ENCODE results near the gene EMC9.

Gene EMC9, protein sequence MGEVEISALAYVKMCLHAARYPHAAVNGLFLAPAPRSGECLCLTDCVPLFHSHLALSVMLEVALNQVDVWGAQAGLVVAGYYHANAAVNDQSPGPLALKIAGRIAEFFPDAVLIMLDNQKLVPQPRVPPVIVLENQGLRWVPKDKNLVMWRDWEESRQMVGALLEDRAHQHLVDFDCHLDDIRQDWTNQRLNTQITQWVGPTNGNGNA

DNA sequence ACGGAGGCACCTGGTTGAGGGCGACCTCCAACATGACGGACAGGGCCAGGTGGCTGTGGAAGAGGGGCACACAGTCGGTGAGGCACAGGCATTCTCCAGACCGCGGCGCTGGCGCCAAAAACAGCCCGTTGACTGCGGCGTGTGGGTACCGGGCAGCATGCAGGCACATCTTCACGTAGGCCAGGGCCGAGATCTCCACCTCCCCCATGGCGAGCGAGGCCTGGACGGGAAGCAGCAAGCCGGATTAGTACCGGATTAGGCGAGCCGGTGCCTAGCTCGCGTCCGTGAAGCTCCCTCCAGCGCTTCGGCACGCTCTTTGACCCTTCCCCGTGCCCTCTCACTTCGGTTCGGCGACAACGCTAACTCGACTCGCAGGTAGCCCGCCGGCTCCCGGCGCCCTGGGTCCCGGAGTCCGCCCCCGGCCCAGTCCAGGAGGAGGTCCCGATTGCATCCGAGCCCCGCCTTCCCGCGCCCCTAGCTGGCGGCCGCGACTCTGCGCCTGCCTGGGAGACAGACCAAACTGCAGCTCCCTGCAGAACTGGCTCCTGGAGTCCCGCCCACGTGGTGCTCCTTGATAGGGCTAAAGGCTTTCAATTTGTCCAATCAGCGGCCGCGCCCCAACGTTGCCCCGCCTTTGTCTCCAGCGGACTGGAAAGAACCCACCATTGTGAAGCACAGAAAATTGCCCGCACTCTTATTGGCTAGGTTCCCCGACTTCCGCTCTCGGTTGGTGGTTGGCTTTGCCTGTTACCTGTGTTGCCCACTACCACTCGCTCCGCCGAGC lies at the start of gene EMC9:
Gene EMC9, minus strand, starts transcription at position 495 of the 784 bp plus-strand sequence. Its CDS starts 287 bp downstream, at position 208.
- FAIRE-seq, result no peak

DNA sequence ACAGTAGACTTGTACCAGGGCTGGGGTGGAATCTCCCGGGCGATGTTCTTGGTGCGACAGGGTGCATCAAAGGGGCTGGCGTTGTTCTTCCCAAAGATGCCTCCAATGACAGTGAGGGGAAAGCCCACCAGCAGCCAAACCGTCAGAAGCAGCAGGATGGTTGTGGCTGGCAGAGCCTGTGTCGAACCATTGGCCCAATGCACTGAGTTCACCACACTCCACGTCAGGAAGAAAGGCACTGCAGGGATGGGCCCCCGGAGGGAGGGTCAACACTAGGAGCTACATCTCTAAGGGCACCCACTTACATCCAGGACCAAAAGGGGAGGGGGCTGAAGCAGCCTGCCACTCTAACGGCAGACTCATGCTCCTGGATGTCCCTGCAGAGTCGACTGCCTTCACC lies 49.0 kb upstream of the EMC9 start:
- no peak for FAIRE-seq

DNA sequence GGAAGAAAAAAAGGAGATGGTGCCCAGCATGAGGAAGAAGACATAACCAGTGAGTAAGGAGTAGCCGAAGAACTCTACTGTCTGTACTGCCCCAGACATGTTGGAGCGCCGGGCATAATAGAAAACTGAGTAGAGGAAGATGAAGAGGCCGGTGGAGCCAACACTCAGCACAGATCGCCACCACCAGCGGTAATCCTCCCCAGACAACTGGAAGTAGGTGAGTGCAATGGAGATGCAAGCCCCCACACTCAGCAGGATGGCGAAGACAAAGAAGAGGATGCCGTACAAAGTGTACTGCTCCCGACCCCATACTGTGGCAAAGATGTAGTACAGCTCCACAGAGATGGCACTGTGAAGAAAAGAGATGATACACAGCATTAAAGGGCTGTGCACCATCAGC lies 48.1 kb upstream of the EMC9 start:
- FAIRE-seq, result no peak

DNA sequence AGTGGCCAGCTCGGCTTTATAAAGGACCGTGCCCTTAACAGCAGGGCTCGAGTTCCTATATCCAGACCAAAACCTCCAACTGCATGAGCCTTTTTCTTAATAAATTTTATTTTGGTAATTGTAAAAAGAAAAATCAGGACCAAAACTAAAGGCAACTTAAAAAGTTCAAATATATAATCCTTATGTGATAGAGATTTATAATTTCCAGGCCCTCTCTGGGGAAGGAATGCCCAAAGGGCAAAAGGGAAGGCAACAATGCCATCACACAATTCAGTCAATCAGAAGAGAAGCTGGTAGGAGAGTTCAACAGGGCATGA lies 47.6 kb upstream of the EMC9 start:
- FAIRE-seq, result no peak

DNA sequence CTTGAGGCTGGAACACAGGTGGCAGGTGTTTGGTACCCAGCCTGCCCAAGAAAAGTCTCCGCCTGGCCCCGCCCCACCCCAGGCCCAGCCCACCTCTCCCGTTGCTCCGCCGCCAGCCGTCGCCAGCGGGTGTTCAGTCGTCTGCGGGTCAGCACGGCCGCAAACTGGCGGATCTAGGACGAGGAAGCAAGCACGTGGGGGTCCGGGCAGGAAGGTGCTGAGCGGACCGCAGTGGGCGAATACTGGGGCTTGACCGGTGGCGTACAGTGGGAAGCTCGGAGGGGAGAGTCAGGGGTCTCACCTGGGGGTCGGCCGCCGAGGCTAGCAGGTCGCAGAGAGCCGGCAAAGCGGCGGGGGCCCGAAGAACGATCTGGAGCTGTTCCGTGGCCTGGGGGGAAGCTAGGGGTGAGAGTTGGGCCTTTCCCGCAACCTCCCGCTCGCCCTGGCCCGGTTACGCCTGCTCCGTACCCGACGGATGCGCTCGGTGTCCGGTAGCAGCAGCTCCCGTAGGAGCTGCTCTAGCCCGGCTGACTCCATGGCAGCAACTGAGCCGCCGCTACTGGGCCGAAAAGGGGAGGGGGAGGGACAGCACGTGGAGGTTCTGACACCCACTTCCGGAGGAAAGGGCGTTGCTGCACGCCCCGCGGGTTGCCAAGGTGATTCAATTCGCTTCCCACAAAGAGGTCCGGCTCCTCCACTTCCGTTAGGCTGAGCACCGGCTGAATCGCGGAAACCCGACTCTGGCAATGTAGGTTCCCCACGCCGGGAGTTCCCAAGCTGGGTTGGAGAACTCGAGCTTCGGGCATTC lies 47.1 kb upstream of the EMC9 start, which contains the start of gene IPO4:
Gene IPO4, minus strand, starts transcription at position 566 of the 808 bp plus-strand sequence. Its CDS starts 29 bp downstream, at position 537.
- no peak for FAIRE-seq

DNA sequence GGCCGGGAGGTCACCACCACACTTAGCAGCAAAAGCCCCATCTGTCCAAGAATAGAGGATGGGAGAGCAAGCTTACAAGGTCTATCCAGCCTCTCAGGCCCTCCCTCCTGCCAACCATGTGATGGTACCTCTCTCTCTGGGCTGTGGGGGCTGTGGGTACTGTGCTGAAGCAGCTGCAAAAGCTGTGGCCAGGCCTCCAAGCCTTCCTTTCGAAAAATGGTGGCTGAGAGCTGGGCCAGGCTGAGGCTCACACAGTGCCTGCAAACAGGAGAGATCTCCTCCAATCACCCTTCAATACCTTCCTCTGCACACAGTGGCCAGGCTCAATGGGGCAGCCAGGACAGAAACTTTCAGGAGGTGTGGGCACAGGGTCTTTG lies 46.1 kb upstream of the EMC9 start:
- FAIRE-seq, result no peak

DNA sequence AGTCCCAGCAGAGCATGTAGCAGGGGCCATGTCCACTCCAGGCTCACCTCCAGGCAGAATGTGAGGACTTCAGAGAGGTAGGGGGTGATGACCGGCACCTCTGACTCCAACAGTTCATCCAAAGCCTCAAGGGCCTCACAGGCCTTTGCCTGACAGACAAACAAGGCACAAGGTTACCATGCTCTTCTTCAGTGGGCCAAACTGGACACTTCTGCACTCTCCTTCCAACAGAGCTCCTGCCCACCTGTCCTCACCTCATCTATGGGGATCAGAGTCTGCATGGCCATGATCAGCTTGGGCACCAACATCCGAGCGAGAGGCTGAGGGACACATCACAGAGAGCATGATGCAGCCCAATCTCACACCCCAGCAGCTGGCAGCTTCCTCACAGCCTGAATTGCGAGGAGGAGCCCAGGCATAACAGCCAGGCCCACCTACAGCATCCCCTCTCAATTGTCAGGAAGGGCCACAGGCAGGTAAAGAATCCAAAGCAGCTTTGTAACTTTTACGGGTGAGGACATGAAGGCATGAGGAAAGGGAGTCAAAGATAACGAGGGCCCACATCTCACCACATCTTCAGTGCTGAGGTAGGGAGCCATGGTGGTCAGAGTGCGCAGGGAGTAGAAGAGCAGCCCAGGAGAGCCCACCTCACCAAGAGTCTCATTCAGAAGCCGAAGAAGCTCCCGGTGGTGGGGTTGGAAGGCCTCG lies 45.6 kb upstream of the EMC9 start:
- no peak for FAIRE-seq

DNA sequence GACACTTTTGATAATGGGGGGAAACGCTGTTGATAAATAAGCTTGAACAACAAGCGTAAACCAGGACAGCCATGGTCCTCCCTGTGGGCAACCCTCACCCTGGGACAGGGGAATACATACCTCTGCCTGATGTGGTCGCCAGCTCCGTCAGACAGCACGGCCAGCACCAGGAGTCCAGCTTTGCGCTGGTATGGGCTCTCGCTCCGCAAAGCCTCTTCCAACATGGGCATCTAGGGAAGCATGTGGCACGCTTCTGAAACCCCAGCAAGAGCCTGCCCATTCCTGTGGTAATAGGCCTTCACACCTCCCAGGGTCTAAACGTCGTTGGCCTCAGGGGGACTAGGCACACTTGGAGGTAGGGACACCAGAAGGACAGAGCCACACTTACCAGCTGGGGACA lies 44.4 kb upstream of the EMC9 start:
- no peak for FAIRE-seq

DNA sequence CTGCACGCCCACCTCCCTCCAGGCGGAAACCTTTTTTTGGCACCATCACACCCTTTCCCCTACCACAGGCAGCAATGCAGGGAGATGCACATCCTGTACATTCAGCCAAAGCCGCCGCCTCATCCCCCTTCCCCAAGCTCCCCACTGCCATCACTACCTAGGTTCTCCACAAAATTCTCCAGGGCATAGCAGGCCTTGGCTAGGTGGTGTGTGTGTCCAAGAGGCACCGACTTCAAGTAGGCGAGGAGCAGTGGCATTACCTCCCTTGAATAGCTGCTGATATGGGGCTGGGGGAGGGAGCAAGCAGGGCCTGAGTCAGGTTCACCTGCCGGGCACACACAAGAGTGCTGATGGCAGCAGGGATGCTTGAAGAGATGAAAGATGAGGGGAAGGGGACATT lies 43.6 kb upstream of the EMC9 start:
- FAIRE-seq, result no peak

DNA sequence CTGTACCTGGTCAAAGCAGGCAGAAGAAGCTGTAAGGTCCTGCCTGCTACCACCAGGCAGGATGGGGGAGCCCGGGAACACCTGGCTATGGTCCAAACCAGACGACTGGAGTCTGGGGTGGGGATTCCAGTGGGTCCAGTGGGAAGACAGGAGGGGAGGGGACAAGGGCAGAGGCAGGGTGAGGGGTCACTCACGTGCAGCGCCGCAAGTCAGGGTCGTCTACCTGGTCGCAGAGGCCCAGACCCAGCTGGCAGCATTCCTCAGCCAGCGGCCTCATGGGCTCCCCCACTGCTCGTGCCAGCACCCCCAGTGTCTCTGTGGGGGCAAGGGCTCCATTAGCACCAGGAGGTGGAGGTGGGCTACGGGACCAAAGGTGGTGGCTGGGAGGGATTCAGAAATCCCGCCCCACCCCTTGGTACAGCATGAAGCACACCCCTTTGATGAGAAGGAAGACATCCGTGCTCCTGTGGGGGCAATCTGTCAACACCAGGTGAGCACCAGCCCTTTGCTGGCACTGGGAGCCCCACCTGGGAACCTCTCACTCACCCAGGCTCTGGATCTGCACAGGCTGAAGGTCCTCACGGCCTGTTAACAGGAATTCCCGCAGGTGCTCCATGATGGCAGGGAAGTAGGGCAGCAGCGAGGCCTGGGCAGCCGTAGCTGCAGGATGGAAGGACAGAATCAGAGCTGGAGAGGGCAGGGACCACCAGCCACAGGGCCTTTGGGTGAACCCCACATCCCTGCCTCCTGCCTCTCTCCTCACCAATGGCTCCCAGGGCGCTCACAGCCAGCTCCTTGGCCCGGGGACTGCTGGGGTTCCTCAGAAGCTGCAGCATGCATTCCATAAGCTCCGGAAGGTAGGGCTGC lies 42.9 kb upstream of the EMC9 start:
- FAIRE-seq, result no peak

DNA sequence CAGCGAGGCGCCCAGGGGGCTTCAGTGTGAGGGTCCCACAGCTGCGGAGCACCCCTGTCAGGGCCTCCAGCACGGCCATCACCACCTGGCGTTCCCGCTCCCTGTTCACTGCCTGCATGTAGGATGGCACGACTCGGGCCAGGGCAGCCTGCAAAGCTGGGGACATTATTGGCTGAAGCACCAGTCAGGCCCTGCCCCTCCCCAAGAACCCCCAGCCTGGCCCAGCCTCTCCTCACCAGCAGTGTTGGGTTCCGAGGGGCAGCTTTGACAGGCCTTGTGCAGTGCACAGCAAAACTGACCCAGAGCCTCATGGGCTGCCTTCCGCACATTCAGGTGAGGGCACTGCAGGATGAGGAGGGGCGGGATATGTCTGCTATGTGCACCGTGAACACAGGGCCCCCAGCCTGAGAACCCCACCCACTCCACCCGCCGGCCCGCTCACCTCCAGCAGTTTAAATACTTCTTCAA lies 41.7 kb upstream of the EMC9 start:
- FAIRE-seq, result no peak

DNA sequence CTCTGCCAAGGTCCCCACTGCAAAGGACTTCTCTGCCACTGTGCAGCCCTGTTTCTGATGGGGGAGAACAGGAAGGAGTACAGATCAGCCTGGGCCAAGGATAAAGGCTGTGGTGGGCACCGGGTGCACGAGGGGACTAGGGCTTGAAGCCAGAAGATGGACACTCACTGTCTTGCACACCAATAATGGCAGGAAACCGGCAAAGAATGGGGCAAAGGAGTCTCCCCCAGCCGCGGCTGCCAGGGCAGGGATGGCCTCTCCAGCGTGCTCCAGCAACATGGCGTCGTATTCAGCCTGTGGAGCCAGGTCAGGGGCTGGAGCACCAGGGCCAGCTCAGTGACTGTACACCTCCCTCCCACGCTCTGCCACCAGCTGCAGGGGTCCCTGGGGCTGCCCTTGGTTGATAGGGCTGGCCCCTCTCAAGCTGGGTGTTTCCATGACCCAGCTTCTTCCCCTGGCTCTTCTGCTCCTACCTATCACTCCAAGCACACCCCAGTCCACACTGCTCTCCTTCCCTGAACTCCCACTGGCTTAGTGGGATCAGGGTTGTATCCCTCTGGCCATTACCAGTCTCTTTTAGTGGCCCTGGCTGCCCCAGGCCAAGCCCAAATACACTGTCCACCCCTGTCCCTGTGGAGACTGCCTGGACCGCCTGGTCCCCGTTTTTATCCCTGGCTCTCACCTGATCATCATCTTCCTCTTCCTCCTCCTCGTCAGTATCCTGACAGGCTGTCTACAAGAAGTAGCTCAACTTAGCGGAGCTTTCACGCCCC lies 40.9 kb upstream of the EMC9 start:
- FAIRE-seq, result no peak

DNA sequence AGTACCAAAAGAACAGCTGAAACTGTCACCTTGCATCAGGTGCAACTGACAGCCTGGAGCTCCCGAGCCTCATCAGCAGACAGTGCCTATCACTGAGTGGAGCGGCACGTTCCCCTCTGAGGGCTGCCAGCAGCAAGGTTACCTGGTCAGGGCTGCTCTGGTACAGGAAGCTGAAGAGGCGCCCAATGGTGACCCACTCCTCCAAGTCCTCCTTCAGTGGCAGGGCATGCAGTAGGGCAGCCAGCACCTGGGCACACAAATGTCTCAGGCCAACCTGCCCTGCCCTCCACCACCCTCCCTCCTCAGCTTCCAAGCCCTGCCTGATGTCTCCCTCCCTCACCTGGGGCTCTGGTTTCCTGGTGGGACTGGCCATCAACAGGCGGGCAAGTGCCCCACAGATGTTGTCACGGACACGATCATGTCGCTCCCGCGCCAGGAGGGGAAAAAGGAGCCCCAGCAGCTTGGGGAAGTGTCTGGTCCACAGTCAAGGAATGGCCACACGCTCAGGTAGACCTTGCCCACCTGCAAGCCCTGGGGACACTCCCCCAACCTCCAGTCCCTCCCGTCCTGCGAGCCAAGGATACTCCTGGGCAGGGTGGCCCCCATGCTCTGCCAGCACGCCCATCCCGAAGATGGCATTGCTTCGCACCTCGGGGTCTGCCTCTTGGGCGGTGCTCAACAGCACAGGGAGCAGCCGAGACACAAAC lies 40.1 kb upstream of the EMC9 start:
- FAIRE-seq, result no peak

DNA sequence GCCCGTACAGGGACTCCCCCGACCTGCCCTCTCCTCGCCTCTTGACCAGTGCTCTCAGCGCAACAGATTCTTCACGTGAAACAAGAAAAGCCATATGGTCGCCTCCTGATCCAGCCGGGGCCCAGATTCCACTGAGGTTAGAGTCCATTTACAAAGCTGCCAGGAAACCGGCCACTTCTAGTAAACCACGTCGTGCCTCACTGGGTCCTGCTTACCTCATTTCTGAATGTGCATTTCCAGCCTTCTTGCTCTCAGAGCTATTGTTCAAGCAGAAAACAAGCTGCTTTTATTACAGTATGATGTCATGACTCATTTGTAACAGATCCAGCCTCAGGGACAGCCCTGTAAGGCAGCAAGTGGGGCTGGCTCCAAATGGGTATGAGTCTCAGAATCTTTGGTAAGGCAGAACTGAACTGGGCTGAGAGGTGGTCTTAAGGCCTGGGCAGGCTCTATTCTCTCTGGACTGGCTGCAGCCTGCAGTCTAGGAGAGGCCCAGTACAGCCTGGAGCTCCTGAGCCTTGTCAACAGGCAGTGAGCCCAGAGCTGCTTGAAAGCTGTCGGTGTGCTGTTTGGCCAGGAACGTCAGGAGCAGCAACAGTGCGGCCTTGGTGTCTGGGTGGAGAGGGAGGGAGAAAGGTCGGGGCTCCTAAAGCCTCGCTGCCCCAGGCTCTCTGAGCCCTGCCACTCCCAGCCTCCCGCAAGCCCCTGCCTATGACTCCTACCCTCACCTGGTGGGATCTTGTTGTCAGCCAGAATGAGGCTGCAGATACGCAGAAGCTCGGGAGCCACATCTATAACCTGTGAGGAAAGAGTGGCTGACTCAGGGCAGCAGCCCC lies 38.8 kb upstream of the EMC9 start:
- no peak for FAIRE-seq

DNA sequence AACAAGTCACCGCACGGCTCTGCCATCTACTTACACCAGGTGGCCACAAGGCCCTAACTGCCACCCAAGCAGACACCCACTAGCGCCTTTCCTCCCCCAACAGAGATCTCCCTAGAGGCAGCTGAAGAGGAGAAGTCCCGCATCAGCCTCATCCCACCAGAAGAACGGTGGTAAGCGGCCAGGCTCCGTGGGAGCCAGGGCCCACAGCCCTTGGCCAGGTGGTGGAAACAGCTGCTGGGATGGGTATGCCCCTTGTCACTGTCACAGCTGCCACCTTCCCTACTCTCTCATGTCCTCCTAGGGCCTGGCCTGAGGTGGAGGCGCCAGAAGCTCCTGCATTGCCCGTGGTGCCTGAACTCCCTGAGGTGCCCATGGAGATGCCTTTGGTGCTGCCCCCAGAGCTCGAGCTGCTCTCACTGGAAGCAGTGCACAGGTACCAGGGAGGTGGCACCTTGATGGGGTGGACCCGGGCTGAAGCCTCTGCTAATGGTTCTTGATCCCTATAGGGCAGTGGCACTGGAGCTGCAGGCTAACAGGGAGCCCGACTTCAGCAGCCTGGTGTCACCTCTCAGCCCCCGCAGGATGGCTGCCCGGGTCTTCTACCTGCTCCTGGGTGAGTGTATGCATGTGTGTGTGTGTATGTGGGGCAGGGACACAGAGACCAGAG lies 38.0 kb upstream of the EMC9 start:
- no peak for FAIRE-seq

DNA sequence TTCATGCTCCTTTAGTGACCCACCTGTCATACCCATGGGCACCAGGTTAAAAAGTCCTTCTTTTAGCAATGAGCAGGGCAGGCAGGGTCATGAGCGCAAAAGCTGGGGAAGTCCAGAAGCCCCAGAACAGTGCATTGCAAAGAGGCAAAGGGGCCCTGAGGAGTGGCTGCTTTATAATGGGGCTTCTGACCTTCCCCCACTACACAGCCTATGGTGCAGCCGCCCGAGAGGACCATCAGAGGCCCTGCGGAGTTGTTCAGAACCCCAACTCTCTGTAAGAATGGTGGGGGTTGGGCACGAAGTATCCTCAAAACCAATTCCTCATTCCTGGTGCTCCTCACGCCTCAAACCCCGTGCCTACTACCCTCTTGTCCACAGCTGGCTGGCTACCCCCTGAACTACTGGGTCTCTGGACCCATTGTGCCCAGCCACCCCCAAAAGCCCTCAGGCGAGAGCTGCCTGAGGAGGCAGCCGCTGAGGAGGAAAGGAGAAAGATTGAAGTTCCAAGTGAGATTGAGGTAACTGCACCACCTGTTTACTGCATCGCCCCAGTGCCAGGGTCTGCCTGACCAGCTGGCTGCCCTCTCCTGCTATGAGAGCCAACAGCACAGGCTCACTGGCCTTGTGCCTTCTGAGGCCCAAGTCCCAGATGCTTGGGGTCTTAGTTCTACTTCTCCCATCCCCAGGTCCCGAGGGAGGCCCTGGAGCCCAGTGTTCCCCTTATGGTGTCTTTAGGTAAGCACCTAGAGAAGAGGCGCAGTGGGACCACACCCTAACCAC lies 37.2 kb upstream of the EMC9 start:
- FAIRE-seq, result no peak

DNA sequence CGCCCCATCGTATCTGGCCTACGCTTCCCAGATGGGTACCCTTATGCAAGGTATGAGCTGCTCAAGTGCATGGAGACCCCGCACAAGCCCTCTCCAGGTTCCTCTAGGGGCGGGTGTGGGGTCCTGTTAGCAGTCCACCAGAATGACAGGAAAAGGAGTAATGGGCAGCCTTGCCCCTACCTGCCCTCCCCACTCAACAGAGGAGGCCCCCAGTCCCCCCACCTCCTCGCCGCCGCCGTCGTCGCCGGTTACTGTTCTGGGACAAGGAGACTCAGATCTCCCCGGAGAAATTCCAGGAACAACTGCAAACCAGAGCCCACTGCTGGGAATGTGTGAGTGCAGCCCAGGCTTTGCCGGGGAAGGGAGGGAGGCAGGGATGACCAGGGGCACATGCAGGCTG lies 36.5 kb upstream of the EMC9 start:
- no peak for FAIRE-seq
